ENCODE measurements around the gene CACNA2D3. TPM values are rescaled to one million over a fixed set of nuclear protein-coding genes. Genes with fewer than 3 reads are reported as not detected.
"Not testable (repeated sequence)": the region's sequence is repeated elsewhere in the genome, so short reads cannot be mapped to it uniquely, and the experiment has no call there.

The CACNA2D3 gene
- total RNA-seq, 4 donors from 2014 or later = 0.30 to 9.6 (median 3.9) TPM

- H3K9me3 ChIP-seq = no peaks in the 10 kb centered on the region
- no peak for DNase-seq (ENCODE audit: low spot score in 2 of 2)
- no peak overlapping the region for H3K27ac ChIP-seq
- no peaks in the 10 kb centered on the region for H3K36me3 ChIP-seq
- H3K4me3 ChIP-seq = no peak overlapping the region
- 76 to 87% methylated on average over 3 of the region's 3 CpGs for WGBS, 2 donors
- peaks cover 0 to 4% of the 10 kb centered on the region in 2 donors for H3K27me3 ChIP-seq
- H3K4me1 ChIP-seq = no peaks in the 10 kb centered on the region
- TF ChIP-seq CTCF (IDR thresholded peaks at IDR 0.05) (no peak), EP300 (IDR thresholded peaks at IDR 0.05) (no peak), POLR2A (IDR thresholded peaks at IDR 0.05) (no peak)
These were observed 27.4 kb upstream of the CACNA2D3 start for GRCh38 chr3:54094926-54095325.

GRCh38 chr3:54099381-54099780, 23.0 kb upstream of the CACNA2D3 start:
- no peaks in the 10 kb centered on the region for H3K36me3 ChIP-seq
- H3K27me3 ChIP-seq = no peaks in the 10 kb centered on the region
- H3K4me3 ChIP-seq = no peak overlapping the region
- TF ChIP-seq EP300 (IDR thresholded peaks at IDR 0.05) (no peak), CTCF (IDR thresholded peaks at IDR 0.05) (no peak), POLR2A (IDR thresholded peaks at IDR 0.05) (no peak)
- 67 to 71% methylated on average over 1 of the region's 1 CpG for WGBS, 2 donors
- H3K27ac ChIP-seq = no peak overlapping the region
- DNase-seq (ENCODE audit: low spot score in 2 of 2) = no peak
- no peaks in the 10 kb centered on the region for H3K4me1 ChIP-seq
- H3K9me3 ChIP-seq = no peaks in the 10 kb centered on the region

GRCh38 chr3:54104084-54104483, 18.3 kb upstream of the CACNA2D3 start:
- Histone ChIP-seq H3K27me3 (no peaks in the 10 kb centered on the region), H3K27ac (no peak overlapping the region), H3K4me3 (no peak overlapping the region), H3K4me1 (no peaks in the 10 kb centered on the region), H3K36me3 (no peaks in the 10 kb centered on the region), H3K9me3 (peaks cover 0 to 11% (median 2%) of the 10 kb centered on the region in 4 donors)
- no peak for TF ChIP-seq EP300 (IDR thresholded peaks at IDR 0.05)
- no peak for TF ChIP-seq POLR2A (IDR thresholded peaks at IDR 0.05)
- no peak for DNase-seq (ENCODE audit: low spot score in 2 of 2)
- WGBS, 2 donors = 72 to 76% methylated on average over 11 of the region's 11 CpGs

- Histone ChIP-seq H3K9me3 (peaks cover 0 to 15% (median 0%) of the 10 kb centered on the region in 4 donors), H3K27me3 (peaks cover 0 to 26% of the 10 kb centered on the region in 2 donors)
- 88 to 89% methylated on average over 4 of the region's 4 CpGs for WGBS, 2 donors
- H3K4me3 ChIP-seq; H3K27ac ChIP-seq; DNase-seq (ENCODE audit: low spot score in 2 of 2); H3K4me1 ChIP-seq; H3K36me3 ChIP-seq: not testable (repeated sequence)
These were observed 6.2 kb upstream of the CACNA2D3 start for GRCh38 chr3:54116129-54116528.

GRCh38 chr3:54120657-54121413, 1.5 kb upstream of the CACNA2D3 start:
- TF ChIP-seq POLR2A (IDR thresholded peaks at IDR 0.05) = no peak
- no peak for TF ChIP-seq CTCF (IDR thresholded peaks at IDR 0.05)
- no peak for TF ChIP-seq EP300 (IDR thresholded peaks at IDR 0.05)
- Histone ChIP-seq H3K27ac (no peak overlapping the region), H3K4me3 (peak overlapping the region in 2 of 4 donors; percentile 36 to 72), H3K36me3 (no peaks in the 10 kb centered on the region), H3K27me3 (peaks cover 0 to 38% of the 10 kb centered on the region in 2 donors), H3K4me1 (peaks cover 0 to 33% (median 2%) of the 10 kb centered on the region in 4 donors), H3K9me3 (peaks cover 0 to 12% (median 0%) of the 10 kb centered on the region in 4 donors)
- DNase-seq (ENCODE audit: low spot score in 2 of 2) = no peak
- WGBS, 2 donors = 1 to 5% methylated on average over 39 to 44 of the region's 45 CpGs

All from tibial nerve (tissue), 4 donors.